GM12892 (cell line): ENCODE data around the gene ITGB3BP.

Experiments
- POLR2A ChIP-seq: IDR thresholded peaks from 2 replicates; pipeline ENCODE4 v1.6.1; 2011; ENCODE audit warnings: low read depth, low read length, control low read depth
- POLR2AphosphoS5 ChIP-seq: IDR thresholded peaks from 2 replicates; pipeline ENCODE4 v1.6.1; 2011; ENCODE audit warnings: low read depth, low read length, control low read depth

- TF ChIP-seq POLR2AphosphoS5 (no peak), POLR2A (no peak)
Observed at GRCh38 chr1:63532727-63533126, 9.7 kb upstream of the ITGB3BP start.
